Kidney epithelial cell (primary cell): ENCODE results near the gene SEMA4B. TPM values are rescaled to one million over a fixed set of nuclear protein-coding genes. Genes with fewer than 3 reads are reported as not detected.

Experiments used
- DNase-seq: peaks from one replicate; pipeline ENCODE4 v3.0.0-alpha.2; 2010; ENCODE audit warnings: low read depth
- H3K27me3 ChIP-seq: 2 replicates; pipeline ENCODE4 v1.6.0; 2011; ENCODE audit warnings: low read length; ENCODE audit not compliant: control insufficient read depth, insufficient read depth
- H3K36me3 ChIP-seq: 2 replicates; pipeline ENCODE4 v1.5.1; 2011; ENCODE audit warnings: low read length; ENCODE audit not compliant: control insufficient read depth, insufficient read depth
- H3K4me3 ChIP-seq: 2 replicates; pipeline ENCODE4 v1.5.1; 2011; ENCODE audit warnings: low read depth, mild to moderate bottlenecking, control low read depth, low read length
- total RNA-seq: library from RNA; depleted of rRNA; stranded (reverse); fragments of >200 nt; gene quantifications from 2 replicates; pipeline ENCODE4 v1.2.3, GENCODE V29; 2015
- TF ChIP-seq, protein P1 (sequence below): IDR thresholded peaks from 2 replicates; pipeline ENCODE4 v1.5.1; 2011; ENCODE audit warnings: mild to moderate bottlenecking, moderate library complexity, low read length, control low read depth, inconsistent platforms; ENCODE audit not compliant: insufficient read depth, poor library complexity, severe bottlenecking

The SEMA4B gene
- total RNA-seq, 1 donor from 2014 or later, result 44.2 TPM

DNA sequence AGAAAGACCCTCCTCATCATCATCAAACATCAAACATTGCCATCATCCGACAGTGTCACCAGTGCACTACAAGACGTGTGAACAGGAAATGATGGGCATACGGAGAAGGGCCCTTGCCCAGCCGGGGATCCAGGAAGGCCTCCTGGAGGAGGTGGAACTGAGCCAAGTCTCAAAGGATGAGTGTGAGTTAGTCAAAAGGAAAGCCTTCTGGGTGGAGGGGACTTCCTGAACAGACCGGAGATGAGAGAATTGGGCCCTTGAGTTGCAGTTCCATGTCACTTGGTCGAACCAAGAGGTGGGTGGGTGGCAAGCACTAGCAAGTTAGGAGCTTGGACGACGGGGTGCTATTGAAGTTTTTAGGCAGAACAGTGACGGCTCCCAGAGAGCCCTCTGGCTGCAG lies 8.5 kb downstream of the SEMA4B start:
- TF ChIP-seq, protein P1, sequence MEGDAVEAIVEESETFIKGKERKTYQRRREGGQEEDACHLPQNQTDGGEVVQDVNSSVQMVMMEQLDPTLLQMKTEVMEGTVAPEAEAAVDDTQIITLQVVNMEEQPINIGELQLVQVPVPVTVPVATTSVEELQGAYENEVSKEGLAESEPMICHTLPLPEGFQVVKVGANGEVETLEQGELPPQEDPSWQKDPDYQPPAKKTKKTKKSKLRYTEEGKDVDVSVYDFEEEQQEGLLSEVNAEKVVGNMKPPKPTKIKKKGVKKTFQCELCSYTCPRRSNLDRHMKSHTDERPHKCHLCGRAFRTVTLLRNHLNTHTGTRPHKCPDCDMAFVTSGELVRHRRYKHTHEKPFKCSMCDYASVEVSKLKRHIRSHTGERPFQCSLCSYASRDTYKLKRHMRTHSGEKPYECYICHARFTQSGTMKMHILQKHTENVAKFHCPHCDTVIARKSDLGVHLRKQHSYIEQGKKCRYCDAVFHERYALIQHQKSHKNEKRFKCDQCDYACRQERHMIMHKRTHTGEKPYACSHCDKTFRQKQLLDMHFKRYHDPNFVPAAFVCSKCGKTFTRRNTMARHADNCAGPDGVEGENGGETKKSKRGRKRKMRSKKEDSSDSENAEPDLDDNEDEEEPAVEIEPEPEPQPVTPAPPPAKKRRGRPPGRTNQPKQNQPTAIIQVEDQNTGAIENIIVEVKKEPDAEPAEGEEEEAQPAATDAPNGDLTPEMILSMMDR, result no peak
- DNase-seq, result no peak
- H3K36me3 ChIP-seq, result peaks cover 4% of the 10 kb centered on the region
- H3K27me3 ChIP-seq, result no peaks in the 10 kb centered on the region
- H3K4me3 ChIP-seq, result no peak overlapping the region

DNA sequence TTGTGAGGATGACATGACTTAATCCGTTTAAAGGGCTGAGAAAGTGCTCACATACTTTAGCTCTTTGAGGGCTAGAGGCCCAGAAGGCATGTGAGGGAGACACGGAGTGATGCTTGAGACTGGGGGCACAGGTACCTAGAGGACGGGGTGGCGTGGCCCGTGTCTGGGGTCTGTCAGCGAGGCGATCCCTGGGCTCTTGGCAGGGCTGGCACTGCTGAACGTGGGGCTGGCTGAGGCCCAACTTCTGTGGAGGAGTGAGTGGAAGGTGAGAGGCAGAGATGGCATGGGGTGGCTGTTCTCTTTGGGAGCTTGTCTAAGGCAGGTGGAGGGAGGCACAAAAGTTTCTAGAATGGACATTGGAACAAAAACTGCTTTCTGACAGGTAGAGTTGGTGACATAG lies 9.5 kb downstream of the SEMA4B start:
- DNase-seq, result no peak
- H3K36me3 ChIP-seq, result peaks cover 1% of the 10 kb centered on the region
- no peaks in the 10 kb centered on the region for H3K27me3 ChIP-seq
- H3K4me3 ChIP-seq, result no peak overlapping the region
- TF ChIP-seq, protein P1, result no peak

DNA sequence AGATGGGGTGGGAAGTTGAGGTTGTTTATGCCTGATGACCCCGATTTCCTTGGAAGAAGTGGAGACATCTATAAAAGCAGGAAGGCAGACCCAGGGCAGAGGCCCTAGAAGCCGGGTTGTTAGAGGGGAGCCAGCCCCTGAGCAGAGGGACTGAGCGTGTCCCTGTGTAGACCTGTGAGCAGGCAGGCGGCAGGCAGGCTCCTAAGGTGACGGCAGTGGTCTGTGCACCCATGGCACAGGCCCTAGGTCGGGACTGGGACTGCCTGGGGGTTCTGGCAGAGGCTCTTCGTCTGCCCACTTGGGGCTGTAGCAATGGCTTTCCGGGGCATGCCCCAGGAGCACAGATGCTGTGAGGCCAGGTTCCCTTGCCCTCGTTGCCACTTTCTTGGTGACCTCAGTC lies 9.9 kb downstream of the SEMA4B start:
- Histone ChIP-seq H3K4me3 (no peak overlapping the region), H3K27me3 (no peaks in the 10 kb centered on the region), H3K36me3 (peaks cover 1% of the 10 kb centered on the region)
- TF ChIP-seq, protein P1, result no peak
- no peak for DNase-seq

DNA sequence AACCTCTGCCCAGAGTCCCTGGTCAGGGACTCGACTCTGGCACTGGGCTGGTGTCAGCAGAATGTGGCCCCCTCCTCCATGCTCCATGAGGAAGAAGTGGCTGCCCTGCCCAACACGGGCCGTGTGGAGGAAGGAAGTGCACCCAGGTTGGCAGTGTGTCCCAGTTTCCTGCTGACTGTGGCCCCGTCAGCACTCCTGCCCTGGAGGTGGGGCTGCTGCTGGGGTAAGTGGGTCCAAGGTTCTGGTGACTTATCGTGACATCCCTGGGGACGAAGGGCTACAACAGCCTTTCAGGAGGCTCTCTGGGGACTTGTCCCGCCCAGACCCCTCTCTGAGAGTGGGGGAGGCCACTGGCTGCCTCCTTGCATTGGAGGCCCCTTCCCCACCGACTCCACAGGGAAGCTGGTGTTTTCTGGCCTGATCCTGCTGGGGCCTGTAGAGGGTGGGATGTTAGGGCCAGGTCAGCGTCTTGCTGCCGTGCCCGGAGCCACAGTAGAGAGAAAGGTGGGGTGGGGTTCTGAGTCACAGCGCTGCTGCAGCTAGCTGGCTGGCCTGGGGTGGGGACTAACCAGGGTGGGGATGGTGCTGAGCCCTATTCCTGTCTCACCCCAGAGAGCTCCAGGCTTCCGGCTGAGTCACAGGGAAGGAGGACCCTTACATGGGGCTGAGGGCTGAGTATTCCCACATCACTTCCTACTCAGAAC lies 10.5 kb downstream of the SEMA4B start:
- DNase-seq, result peak; percentile 73
- H3K4me3 ChIP-seq, result no peak overlapping the region
- H3K27me3 ChIP-seq, result no peaks in the 10 kb centered on the region
- TF ChIP-seq, protein P1, result no peak
- H3K36me3 ChIP-seq, result peaks cover 1% of the 10 kb centered on the region

DNA sequence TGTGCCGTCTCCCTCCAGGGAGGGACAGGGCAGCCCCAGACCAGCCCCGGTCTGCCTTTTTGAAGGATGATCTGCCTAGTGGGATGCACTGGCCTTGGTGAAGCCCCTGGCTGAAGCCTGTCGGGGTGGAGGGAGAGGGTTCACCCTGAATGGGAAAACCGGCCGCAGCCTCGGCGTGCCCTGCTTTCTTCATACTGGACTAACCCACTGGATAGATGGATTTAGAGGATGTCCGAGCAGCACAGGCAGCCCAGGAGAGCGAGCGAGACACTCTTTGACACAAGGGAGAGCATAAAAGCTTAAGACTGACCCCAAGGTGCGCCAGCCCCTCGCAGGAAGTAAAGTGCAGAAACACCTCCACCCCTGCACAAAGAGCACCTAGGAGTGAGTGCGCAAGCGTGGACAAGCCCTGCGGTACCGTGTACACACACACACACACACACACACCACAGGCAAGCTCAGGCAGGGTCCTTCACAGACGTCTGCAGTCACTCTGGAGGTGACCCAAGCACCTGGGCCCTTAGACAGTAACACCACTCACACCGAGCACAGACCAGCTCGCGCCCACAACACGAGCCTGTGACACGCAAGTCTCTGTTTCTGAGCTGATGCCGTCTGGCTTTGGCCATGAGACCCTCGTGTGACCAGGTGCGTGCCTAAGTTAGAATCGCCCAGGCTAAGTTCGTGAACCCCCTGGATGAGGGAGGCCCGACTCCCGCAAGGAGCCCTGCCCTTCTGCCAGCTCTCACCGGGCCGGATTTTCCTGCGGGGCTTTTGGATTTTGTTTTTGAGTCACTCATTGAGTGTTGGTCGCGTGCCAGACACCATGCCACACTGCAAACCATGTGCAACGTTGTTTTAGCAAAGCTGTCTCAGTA lies 11.3 kb downstream of the SEMA4B start:
- DNase-seq, result no peak

More for the DNA sequence above, 11.3 kb downstream of the SEMA4B start:
- Histone ChIP-seq H3K36me3 (peaks cover 1% of the 10 kb centered on the region), H3K4me3 (no peak overlapping the region), H3K27me3 (no peaks in the 10 kb centered on the region)
- TF ChIP-seq, protein P1, result no peak
